Cardiac fibroblast (primary cell): ENCODE results near the gene SRD5A1.

ENCODE experiments used
- DNase-seq, 2 donors: peaks; one replicate each; pipeline versions ENCODE4 v3.0.0 to v3.0.0-alpha.2; 2010; ENCODE audit warnings: low read depth in 2 of 2
- H3K4me3 ChIP-seq, 2 donors: replicated peaks in 1 of 2; 1 replicate in 1 of 2; 2 replicates in 1 of 2; pipeline ENCODE4 v1.5.1; 2011; ENCODE audit warnings: low read depth in 2 of 2, low read length in 2 of 2, mild to moderate bottlenecking in 2 of 2, moderate library complexity in 1 of 2
- TF ChIP-seq, protein P1 (sequence below): IDR thresholded peaks from one replicate; pipeline ENCODE4 v1.5.1; 2011; ENCODE audit warnings: low read depth, mild to moderate bottlenecking, low read length, inconsistent platforms

SRD5A1 gene

DNA sequence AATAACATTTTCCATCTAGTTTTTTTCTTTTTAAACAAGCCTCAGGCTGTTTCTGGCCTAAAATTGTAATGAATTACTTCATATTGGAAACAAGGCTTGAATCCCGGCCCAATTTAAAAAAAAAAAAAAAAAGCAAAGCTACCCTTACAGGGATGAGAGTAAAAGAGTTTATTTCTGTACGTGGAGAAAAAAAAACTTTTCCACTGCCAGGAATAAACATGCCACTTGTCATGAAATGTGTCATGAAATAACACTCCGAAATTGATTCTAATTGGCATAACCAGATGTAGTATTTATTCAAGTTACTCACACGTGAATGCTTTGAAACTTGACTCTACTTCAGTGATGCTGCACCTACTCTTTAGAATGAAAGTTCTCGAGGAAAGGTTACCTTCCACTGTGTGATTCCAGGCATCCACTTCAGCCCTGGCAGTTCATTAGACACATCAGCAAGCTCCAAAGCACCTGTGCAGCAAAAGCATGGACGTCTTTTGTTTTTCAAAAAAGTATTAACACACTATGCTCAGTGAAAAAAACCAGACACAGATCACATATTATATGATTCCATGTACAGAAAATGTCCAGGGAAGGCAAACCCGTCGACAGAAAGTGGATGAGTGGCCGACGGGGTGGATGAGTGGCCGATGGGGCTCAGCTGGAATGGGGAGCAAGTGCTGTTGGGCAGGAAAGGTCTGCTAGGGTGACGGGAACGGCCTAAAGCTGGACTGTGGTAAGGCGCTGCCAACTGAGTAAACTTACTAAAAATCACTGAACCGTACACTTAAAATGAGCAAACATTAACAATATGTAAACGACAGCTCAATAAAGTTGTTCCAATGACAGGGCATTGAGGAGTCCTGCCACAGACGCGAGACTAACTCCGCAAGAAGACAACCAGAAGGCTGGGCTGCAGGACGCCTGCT, 21.6 kb upstream of the SRD5A1 start:
- no peak for DNase-seq
- TF ChIP-seq, protein P1, sequence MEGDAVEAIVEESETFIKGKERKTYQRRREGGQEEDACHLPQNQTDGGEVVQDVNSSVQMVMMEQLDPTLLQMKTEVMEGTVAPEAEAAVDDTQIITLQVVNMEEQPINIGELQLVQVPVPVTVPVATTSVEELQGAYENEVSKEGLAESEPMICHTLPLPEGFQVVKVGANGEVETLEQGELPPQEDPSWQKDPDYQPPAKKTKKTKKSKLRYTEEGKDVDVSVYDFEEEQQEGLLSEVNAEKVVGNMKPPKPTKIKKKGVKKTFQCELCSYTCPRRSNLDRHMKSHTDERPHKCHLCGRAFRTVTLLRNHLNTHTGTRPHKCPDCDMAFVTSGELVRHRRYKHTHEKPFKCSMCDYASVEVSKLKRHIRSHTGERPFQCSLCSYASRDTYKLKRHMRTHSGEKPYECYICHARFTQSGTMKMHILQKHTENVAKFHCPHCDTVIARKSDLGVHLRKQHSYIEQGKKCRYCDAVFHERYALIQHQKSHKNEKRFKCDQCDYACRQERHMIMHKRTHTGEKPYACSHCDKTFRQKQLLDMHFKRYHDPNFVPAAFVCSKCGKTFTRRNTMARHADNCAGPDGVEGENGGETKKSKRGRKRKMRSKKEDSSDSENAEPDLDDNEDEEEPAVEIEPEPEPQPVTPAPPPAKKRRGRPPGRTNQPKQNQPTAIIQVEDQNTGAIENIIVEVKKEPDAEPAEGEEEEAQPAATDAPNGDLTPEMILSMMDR = no peak
- no peak overlapping the region for H3K4me3 ChIP-seq

DNA sequence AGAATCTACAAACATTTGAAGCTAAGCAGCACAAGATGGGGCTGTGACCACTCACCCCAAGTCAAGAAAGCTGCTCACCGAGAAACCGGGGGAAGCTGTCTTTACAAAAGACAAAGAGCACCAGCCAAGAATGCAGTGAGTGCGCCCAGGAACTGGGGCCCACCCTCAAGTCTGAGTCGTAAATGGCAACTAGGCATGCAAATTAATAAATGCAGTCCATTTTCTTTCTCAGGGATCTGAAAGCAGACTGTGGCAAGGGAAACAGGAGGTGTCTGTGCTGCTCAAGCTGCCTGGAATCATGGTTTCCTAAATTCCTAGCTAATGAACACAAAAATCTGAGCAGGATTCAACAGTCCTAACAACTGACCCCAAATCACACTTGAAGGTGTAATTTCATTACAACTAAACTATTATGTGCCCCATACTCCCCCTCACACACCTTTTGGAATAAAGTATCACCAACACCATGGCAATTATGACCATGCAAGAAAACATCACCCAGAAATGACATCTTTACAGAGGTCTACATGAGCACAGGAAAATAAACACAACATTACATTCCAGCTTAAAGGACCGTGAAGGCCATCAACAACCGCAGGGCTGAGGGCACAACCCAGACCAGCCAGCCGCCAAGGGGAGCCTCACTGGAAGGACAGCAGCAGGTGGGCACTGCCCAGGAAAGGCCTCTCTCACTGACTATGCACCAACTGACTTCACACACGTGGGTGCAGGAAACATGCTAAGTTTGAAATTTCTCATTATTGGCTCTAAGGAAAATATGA, 18.0 kb upstream of the SRD5A1 start:
- TF ChIP-seq, protein P1 = no peak
- no peak for DNase-seq
- H3K4me3 ChIP-seq = no peak overlapping the region

DNA sequence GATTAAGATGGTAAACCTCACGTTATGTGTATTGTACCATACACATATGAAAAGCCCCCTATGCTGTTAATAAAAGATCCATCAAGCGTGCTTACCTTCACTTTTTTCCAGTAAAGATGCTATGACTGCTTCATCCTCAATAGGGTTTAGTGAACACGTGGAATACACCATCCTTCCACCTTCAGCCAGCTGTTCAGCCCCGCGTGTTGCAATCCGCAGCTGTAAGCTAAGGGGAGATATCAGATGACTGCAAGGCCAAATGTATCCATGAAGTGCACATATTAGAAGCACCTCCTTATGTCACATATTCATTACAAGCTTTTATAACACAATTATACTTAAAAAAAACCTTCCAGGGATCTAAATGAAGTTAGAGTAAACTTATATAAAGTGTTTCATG, 16.6 kb upstream of the SRD5A1 start:
- no peak for DNase-seq
- H3K4me3 ChIP-seq = no peak overlapping the region
- TF ChIP-seq, protein P1 = no peak

DNA sequence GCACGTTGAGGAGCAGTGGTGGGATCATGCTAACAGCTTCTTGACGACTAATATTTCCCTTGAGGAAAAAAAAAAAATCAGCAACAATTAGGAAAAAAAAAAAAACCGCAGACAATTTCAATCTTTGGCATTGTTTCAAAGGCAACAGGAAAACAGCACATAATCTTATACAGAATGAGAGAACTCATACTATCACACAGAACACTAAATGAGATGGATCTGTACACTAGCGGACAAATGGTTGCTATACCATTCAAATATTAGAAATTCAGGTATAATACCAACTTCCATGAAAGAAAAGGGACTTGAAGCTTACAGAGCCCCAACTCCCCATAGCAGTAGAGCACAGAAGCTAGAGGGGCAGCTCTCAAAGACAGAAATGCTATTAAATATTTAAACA, 10.0 kb upstream of the SRD5A1 start:
- no peak for DNase-seq
- TF ChIP-seq, protein P1 = no peak
- no peak overlapping the region for H3K4me3 ChIP-seq

DNA sequence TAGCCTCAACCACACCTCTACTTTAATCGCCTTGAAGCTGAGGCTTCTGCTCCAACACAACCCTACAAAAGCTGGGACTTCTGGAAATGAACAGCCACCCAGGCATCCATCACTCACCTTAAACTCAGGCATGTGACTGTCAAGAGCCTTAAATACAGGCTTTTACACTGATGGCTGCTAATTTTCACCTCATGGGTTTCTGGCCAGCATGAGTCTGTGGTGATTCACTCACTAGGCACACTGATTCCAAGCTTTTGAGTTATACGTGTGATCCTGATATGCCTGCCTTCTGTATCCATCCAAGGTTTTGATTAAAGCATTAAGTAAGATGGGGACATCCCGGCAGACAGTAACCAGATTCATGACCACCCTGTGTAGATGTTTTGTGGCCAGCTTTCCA, 9.3 kb upstream of the SRD5A1 start:
- no peak for DNase-seq
- H3K4me3 ChIP-seq = no peak overlapping the region
- TF ChIP-seq, protein P1 = no peak

DNA sequence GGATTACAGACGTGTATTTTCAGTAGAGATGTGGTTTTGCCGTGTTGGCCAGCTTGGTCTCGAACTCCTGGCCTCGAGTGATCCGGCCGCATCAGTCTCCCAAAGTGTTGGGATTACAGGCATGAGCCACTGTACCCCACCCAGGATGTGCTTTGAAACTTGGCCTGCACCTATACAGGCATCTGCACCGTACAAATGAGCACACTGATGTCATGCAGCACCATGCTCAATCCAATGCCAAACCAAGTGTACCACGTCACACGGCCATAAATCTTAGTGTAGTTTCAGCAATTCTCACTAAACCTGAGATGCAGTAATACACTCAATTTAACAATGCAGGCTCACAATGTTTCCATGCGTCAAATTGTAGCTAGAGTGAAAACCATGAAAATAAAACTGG, 6.7 kb upstream of the SRD5A1 start:
- no peak for DNase-seq
- TF ChIP-seq, protein P1 = no peak
- H3K4me3 ChIP-seq = no peak overlapping the region
